ENCODE data around the gene TEX14. TPM values are rescaled to one million over a fixed set of nuclear protein-coding genes. Genes with fewer than 3 reads are reported as not detected.

The TEX14 gene
- total and polyA plus RNA-seq, 11 donors: 0.04 to 0.36 (median 0.10) TPM; not detected in 3

DNA sequence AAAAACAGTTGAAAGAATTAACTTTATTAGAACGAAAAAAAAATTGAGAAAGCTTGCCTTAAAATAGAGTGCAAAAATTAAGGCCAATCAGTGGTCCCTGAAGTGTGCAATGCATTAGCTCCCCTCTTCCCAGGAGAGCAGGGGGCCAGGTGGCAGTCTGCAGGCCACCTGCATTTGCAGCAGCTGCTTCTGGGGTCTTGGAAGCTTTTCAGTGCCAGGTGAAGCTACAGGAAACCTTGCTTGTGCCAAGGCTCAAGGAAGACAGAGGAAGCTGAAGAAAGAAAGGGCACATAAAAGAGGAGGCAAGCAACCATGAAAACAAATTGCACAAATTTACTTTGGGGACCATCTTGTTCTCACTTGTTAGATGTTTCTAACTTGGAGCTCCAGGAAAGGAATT is 126.9 kb downstream of the TEX14 start:
- intact Hi-C loops (cut with DNase I): no loop called here
- Histone ChIP-seq H3K36me3 (no peaks in the 10 kb centered on the region), H3K4me1 (peaks cover 0 to 26% (median 0%) of the 10 kb centered on the region in 12 donors), H3K4me3 (no peak overlapping the region), H3K9me3 (no peaks in the 10 kb centered on the region), H3K27me3 (no peaks in the 10 kb centered on the region), H3K27ac (no peak overlapping the region)
- 81 to 90% (median 82%) methylated on average over 1 of the region's 1 CpG for WGBS, 4 donors
- TF ChIP-seq POLR2A (IDR thresholded peaks at IDR 0.05): no peak
- TF ChIP-seq, protein P1, sequence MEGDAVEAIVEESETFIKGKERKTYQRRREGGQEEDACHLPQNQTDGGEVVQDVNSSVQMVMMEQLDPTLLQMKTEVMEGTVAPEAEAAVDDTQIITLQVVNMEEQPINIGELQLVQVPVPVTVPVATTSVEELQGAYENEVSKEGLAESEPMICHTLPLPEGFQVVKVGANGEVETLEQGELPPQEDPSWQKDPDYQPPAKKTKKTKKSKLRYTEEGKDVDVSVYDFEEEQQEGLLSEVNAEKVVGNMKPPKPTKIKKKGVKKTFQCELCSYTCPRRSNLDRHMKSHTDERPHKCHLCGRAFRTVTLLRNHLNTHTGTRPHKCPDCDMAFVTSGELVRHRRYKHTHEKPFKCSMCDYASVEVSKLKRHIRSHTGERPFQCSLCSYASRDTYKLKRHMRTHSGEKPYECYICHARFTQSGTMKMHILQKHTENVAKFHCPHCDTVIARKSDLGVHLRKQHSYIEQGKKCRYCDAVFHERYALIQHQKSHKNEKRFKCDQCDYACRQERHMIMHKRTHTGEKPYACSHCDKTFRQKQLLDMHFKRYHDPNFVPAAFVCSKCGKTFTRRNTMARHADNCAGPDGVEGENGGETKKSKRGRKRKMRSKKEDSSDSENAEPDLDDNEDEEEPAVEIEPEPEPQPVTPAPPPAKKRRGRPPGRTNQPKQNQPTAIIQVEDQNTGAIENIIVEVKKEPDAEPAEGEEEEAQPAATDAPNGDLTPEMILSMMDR (IDR thresholded peaks at IDR 0.05): no peak
- no peak for DNase-seq
- ATAC-seq: no peak

DNA sequence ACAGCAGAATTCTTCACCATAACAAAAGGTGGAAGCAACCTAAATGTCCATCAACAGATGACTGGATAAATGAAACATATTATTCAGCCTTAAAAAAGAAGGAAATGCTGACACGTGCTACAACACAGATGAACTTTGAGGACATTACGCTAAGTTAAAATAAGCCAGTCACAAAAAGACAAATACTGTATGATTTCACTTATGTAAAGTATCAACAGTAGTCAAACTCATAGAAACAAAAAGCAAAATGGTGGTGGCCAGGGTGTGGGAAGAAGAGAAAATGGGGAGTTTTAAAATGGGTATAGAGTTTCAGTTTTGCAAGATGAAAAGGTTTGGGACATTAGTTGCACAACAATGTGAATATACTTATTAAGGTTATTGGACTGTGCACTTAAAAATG is 127.6 kb downstream of the TEX14 start:
- Histone ChIP-seq H3K27me3 (no peaks in the 10 kb centered on the region), H3K36me3 (no peaks in the 10 kb centered on the region), H3K4me1 (peaks cover 0 to 21% (median 0%) of the 10 kb centered on the region in 12 donors), H3K27ac (peak overlapping the region in 1 of 12 donors; percentile 12), H3K4me3 (no peak overlapping the region), H3K9me3 (no peaks in the 10 kb centered on the region)
- intact Hi-C loops (cut with DNase I): no loop called here
- ATAC-seq: no peak
- no peak for DNase-seq
- TF ChIP-seq, protein P1 (IDR thresholded peaks at IDR 0.05): no peak
- no peak for TF ChIP-seq POLR2A (IDR thresholded peaks at IDR 0.05)
- WGBS, 4 donors: 83 to 92% (median 84%) methylated on average over 2 of the region's 2 CpGs

DNA sequence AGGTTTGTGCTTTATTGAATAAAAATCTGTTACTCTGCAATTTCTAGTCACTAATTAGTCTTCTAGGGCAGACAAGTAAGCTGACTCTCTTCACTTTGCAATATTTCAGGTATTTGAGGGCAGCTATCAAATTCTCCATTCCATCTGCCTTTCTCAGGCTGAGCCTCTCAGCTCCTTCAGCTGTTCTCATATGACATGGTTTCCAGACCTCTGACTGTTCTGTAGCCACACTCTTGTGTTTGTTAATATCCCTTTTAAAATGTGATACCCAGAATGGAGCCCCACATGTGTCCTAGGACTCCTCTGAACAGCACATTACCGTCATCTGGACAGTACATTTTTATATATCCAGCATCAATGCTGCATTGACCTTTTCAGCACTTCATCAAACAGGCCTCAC is 131.3 kb downstream of the TEX14 start:
- no peak for ATAC-seq
- intact Hi-C loops (cut with DNase I): no loop called here
- no peak overlapping the region for H3K4me3 ChIP-seq
- DNase-seq: no peak
- H3K9me3 ChIP-seq: no peaks in the 10 kb centered on the region
- H3K36me3 ChIP-seq: no peaks in the 10 kb centered on the region
- no peak for TF ChIP-seq POLR2A (IDR thresholded peaks at IDR 0.05)
- TF ChIP-seq, protein P1 (IDR thresholded peaks at IDR 0.05): no peak
- H3K27ac ChIP-seq: no peak overlapping the region
- peaks cover 0 to 29% (median 2%) of the 10 kb centered on the region in 12 donors for H3K4me1 ChIP-seq
- WGBS, 4 donors: 71 to 89% (median 82%) methylated on average over 1 of the region's 1 CpG
- H3K27me3 ChIP-seq: no peaks in the 10 kb centered on the region

DNA sequence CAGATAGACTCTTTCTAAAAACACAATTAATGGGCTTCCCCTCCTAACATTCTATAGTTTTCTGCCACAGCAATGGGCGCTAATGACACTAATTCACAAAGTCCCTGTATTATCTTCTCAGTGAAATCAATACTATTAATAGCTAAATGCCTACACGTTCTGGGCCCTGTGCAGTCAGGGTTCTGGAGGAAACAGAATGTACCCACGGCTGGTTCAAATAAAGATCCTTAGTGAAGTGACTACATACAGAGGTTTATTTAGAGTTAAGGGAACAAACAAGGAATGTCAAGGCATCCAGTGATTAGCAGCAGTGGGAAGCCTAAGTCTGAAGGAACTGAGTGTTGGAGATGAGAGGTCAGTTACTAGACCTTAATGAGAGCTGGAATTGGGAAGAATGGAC is 133.9 kb downstream of the TEX14 start:
- intact Hi-C loops (cut with DNase I): no loop called here
- H3K27me3 ChIP-seq: no peaks in the 10 kb centered on the region
- no peaks in the 10 kb centered on the region for H3K36me3 ChIP-seq
- H3K27ac ChIP-seq: peak overlapping the region in 4 of 12 donors; percentile 2 to 78 (median 26)
- 53 to 61% (median 56%) methylated on average over 3 of the region's 3 CpGs for WGBS, 4 donors
- peaks cover 0 to 19% (median 2%) of the 10 kb centered on the region in 12 donors for H3K4me1 ChIP-seq
- no peaks in the 10 kb centered on the region for H3K9me3 ChIP-seq
- no peak overlapping the region for H3K4me3 ChIP-seq
- ATAC-seq (peak; percentile 68 to 94 (median 80)), DNase-seq (no peak)
- TF ChIP-seq, protein P1 (IDR thresholded peaks at IDR 0.05): no peak

All from heart left ventricle (tissue), 16 donors.